IMR-90 (cell line): ENCODE measurements around the gene HYKK. TPM values are rescaled to one million over a fixed set of nuclear protein-coding genes. Genes with fewer than 3 reads are reported as not detected.

Source experiments
- ATAC-seq: fragments of 200-7000 bp; cut with Tn5 transposase; 2 replicates; pipeline ENCODE4 v1.9.1; 2020; ENCODE audit warnings: low read depth, mild to moderate bottlenecking, moderate library complexity
- BruUV-seq: library from RNA; stranded (reverse); fragments of 400-500 nt; replicated peaks from 2 replicates; lab custom pipeline; 2021; lab: Mats Ljungman, UMichigan
- CTCF ChIA-PET: fragments of 300-600 bp; formaldehyde crosslinking; extraction: SDS; loops from one replicate; lab custom pipeline; 2021; ENCODE audit warnings: antibody characterized with exemption; lab: Yijun Ruan, JAX
- POLR2A ChIA-PET: fragments of 300-600 bp; sonication (Branson Sonifier 250); formaldehyde crosslinking; loops from one replicate; lab custom pipeline; 2022; ENCODE audit warnings: antibody characterized with exemption; ENCODE audit not compliant: unreplicated experiment; lab: Charles Lee
- DNase-seq: peaks from one replicate; pipeline ENCODE4 v3.0.0; 2013
- H2AFZ ChIP-seq: replicated peaks from 2 replicates; pipeline ENCODE3; 2013; ENCODE audit warnings: low read length, mild to moderate bottlenecking; ENCODE audit not compliant: poor library complexity
- H2AK5ac ChIP-seq: 2 replicates; pipeline ENCODE4 v1.6.1; 2013; ENCODE audit warnings: low read depth, low read length, inconsistent platforms
- H2AK9ac ChIP-seq: replicated peaks from 2 replicates; pipeline ENCODE3; 2013; ENCODE audit warnings: mild to moderate bottlenecking, low read depth, low read length, moderate library complexity; ENCODE audit not compliant: poor library complexity
- H2BK120ac ChIP-seq: 2 replicates; pipeline ENCODE4 v1.6.1; 2013; ENCODE audit warnings: low read depth, low read length, inconsistent platforms
- H2BK15ac ChIP-seq: 3 replicates; pipeline ENCODE4 v1.6.1; 2013; ENCODE audit warnings: low read depth, low read length, inconsistent platforms
- H2BK20ac ChIP-seq: 2 replicates; pipeline ENCODE4 v1.6.1; 2013; ENCODE audit warnings: low read depth, mild to moderate bottlenecking, inconsistent platforms, low read length, moderate library complexity
- H2BK5ac ChIP-seq: 2 replicates; pipeline ENCODE4 v1.6.1; 2013; ENCODE audit warnings: mild to moderate bottlenecking, low read depth, low read length, inconsistent platforms; ENCODE audit not compliant: poor library complexity, severe bottlenecking
- H3K14ac ChIP-seq: replicated peaks from 2 replicates; pipeline ENCODE4 v1.6.1; 2013; ENCODE audit warnings: low read depth, low read length, inconsistent platforms
- H3K18ac ChIP-seq: 2 replicates; pipeline ENCODE4 v1.6.1; 2013; ENCODE audit warnings: low read depth, low read length, control low read depth
- H3K23ac ChIP-seq: 2 replicates; pipeline ENCODE4 v1.6.1; 2013; ENCODE audit warnings: low read depth, low read length, inconsistent platforms
- H3K27ac ChIP-seq: 2 replicates; pipeline ENCODE4 v1.5.1; 2013; ENCODE audit warnings: mild to moderate bottlenecking, control low read depth, low read length; ENCODE audit not compliant: insufficient read depth
- H3K27me3 ChIP-seq: 2 replicates; pipeline ENCODE4 v1.6.1; 2013; ENCODE audit warnings: low read length; ENCODE audit not compliant: control insufficient read depth, insufficient read depth
- H3K36me3 ChIP-seq: 2 replicates; pipeline ENCODE4 v1.6.1; 2013; ENCODE audit warnings: low read length, mixed read lengths; ENCODE audit not compliant: control insufficient read depth, insufficient read depth
- H3K4ac ChIP-seq: 2 replicates; pipeline ENCODE4 v1.6.1; 2013; ENCODE audit warnings: low read depth, low read length, inconsistent platforms
- H3K4me1 ChIP-seq: 2 replicates; pipeline ENCODE4 v1.6.1; 2013; ENCODE audit warnings: low read length, mixed read lengths; ENCODE audit not compliant: control insufficient read depth, insufficient read depth
- H3K4me2 ChIP-seq: 2 replicates; pipeline ENCODE4 v1.6.1; 2013; ENCODE audit warnings: low read depth, mild to moderate bottlenecking, control low read depth, low read length, moderate library complexity
- H3K4me3 ChIP-seq: 2 replicates; pipeline ENCODE4 v1.5.1; 2013; ENCODE audit warnings: low read depth, mild to moderate bottlenecking, control low read depth, low read length, moderate library complexity; ENCODE audit not compliant: insufficient read depth
- H3K56ac ChIP-seq: 2 replicates; pipeline ENCODE4 v1.6.1; 2013; ENCODE audit warnings: low read length, inconsistent platforms; ENCODE audit not compliant: insufficient read depth; ENCODE audit errors: extremely low read depth
- H3K79me1 ChIP-seq, 2 experiments: 2 replicates each; pipeline ENCODE4 v1.6.1; 2013; ENCODE audit warnings: low read length in 2 of 2, inconsistent platforms in 1 of 2, low read depth in 1 of 2
- H3K9ac ChIP-seq: 2 replicates; pipeline ENCODE4 v1.6.1; 2013; ENCODE audit warnings: low read depth, low read length, control low read depth
- H3K9me1 ChIP-seq: 2 replicates; pipeline ENCODE4 v1.6.1; 2013; ENCODE audit warnings: low read length, inconsistent platforms; ENCODE audit not compliant: insufficient read depth
- H3K9me3 ChIP-seq: 2 replicates; pipeline ENCODE4 v1.6.1; 2013; ENCODE audit warnings: low read length; ENCODE audit not compliant: control insufficient read depth, insufficient read depth
- H4K20me1 ChIP-seq: 2 replicates; pipeline ENCODE4 v1.6.1; 2013; ENCODE audit warnings: low read length, inconsistent platforms; ENCODE audit not compliant: insufficient read depth
- H4K5ac ChIP-seq: 2 replicates; pipeline ENCODE4 v1.6.1; 2013; ENCODE audit warnings: mild to moderate bottlenecking, low read depth, low read length, control low read depth
- H4K8ac ChIP-seq, 2 experiments: 2 replicates each; pipeline ENCODE4 v1.6.1; 2013; ENCODE audit warnings: low read depth in 2 of 2, low read length in 2 of 2, control low read depth in 1 of 2, inconsistent platforms in 1 of 2
- H4K91ac ChIP-seq: 2 replicates; pipeline ENCODE4 v1.6.1; 2013; ENCODE audit warnings: low read depth, low read length, inconsistent platforms; ENCODE audit not compliant: insufficient read depth
- MAFK ChIP-seq: IDR thresholded peaks from 2 replicates; pipeline ENCODE4 v1.6.1; 2012; ENCODE audit warnings: low read depth, low read length, improper control_type of control experiment
- WGBS, 2 experiments: methylation state at CpG; one replicate each; pipeline versions ENCODE4 v1.1.5 to v1.1.7; 2013; ENCODE audit warnings: missing lambda C conversion rate in 2 of 2; ENCODE audit not compliant: insufficient read length in 1 of 2; ENCODE audit errors: extremely low coverage in 2 of 2; 5-methylcytosine and 5-hydroxymethylcytosine counted together
- dilution Hi-C: fragments of 300-500 bp; cut with HindIII; formaldehyde crosslinking; loops from one replicate; pipeline ENCODE4 v1.14.3; 2018; ENCODE audit warnings: low sequenced_read_pairs; ENCODE audit not compliant: unreplicated experiment
- in situ Hi-C: fragments of 300-500 bp; cut with MboI; formaldehyde crosslinking; loops from 3 replicates; pipeline ENCODE4 v1.14.3; 2019; ENCODE audit warnings: low sequenced_read_pairs, inconsistent platforms, mixed read lengths
- intact Hi-C: fragments of 100-400 bp; cut with micrococcal nuclease; formaldehyde crosslinking; loops from 2 replicates; pipeline ENCODE4 v1.10.0; 2022
- polyA plus RNA-seq, 3 experiments: library from polyadenylated mRNA; depleted of rRNA; stranded (reverse); fragments of >200 nt; gene quantifications; 2 replicates each; pipeline ENCODE4 v1.2.3, GENCODE V29; 2012; ENCODE audit warnings: low replicate concordance in 1 of 3
- total RNA-seq: library from RNA; depleted of rRNA; stranded (reverse); fragments of >200 nt; gene quantifications from 2 replicates; pipeline ENCODE4 v1.2.3, GENCODE V29; 2012

Gene HYKK
- total and polyA plus RNA-seq, 2 of the 4 experiments (the other 2 are of a cell fraction) = 3.8 to 5.6 TPM

DNA sequence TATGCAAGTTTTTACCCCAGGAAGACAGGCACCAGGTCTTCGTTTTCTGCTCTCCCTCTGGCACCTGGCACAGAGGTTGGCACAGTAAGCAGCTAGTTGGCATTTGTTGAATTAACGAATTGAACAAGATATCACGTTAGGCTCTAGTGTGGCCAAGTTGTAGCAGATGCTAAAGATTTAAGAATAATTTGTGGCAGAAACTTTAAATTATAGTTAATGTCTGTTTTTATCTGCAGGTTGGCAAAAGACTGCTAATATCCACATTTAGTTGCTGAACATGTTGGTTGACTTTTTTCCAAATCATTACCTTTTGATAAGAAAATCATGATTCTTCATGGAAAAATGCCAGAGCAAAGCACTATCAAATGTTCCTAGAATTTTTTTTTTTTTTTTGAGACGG lies 66.0 kb downstream of the HYKK start:
- in situ Hi-C loops (no loop called here), dilution Hi-C loops (no loop called here), intact Hi-C loops (no loop called here)
- 0 out of 2 replicates have a peak, but pooled peaks cover 1% of the 10 kb centered on the region for H3K27me3 ChIP-seq
- DNase-seq = no peak
- H2AK9ac ChIP-seq = peak overlapping the region; percentile 42
- H3K79me1 ChIP-seq = no peaks in the 10 kb centered on the region
- H3K18ac ChIP-seq = no peak overlapping the region
- no peak overlapping the region for H2BK5ac ChIP-seq
- no peak overlapping the region for H4K91ac ChIP-seq
- H3K9ac ChIP-seq = no peak overlapping the region
- H3K14ac ChIP-seq = no peak overlapping the region
- H3K9me1 ChIP-seq = no peaks in the 10 kb centered on the region
- no peak overlapping the region for H4K5ac ChIP-seq
- CTCF ChIA-PET = no interaction called here
- ATAC-seq = no peak
- no peak overlapping the region for H3K23ac ChIP-seq
- no peak overlapping the region for H3K27ac ChIP-seq
- no TSS peak for BruUV-seq
- H2BK120ac ChIP-seq = no peak overlapping the region
- H4K20me1 ChIP-seq = no peaks in the 10 kb centered on the region
- H2AK5ac ChIP-seq = no peak overlapping the region
- WGBS, 2 experiments = no CpG with 5 or more reads among the region's 4 CpGs
- H3K36me3 ChIP-seq = no peaks in the 10 kb centered on the region
- no peak overlapping the region for H2BK20ac ChIP-seq
- H3K4ac ChIP-seq = no peak overlapping the region
- H2BK15ac ChIP-seq = no peak overlapping the region
- no peak for TF ChIP-seq MAFK
- no peak overlapping the region for H2AFZ ChIP-seq
- no peak overlapping the region for H4K8ac ChIP-seq
- no peak overlapping the region for H3K4me2 ChIP-seq
- POLR2A ChIA-PET = no interaction called here
- no peaks in the 10 kb centered on the region for H3K4me1 ChIP-seq
- no peaks in the 10 kb centered on the region for H3K9me3 ChIP-seq
- no peak overlapping the region for H3K56ac ChIP-seq
- H3K4me3 ChIP-seq = no peak overlapping the region
